Measurements from ENCODE around the gene SLC10A7. TPM values are rescaled to one million over a fixed set of nuclear protein-coding genes. Genes with fewer than 3 reads are reported as not detected.

Gene SLC10A7
- total and polyA plus RNA-seq, 2 experiments from 2014 or later, result 0.81 to 4.3 TPM

DNA sequence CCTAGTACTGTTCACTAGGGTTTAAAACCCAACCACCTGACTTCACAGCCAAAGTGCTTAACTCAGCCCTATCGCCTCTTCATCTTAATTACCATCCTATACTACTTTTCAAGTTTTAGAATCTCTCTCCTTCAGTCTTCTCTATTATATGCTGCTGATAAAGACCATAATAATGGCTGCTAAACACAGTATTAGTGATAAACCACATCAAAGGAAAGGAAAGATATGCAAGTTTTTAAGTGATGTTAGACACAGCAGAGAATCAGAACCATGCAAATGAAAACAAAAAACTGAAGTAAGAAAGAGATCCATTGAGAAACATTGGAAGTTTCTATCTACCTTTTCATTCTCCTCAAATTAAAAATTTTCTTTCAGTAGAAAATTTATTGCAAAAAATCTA, 206.6 kb downstream of the SLC10A7 start (continued):
- TF ChIP-seq NANOG (IDR thresholded peaks at IDR 0.05; ENCODE audit: borderline replicate concordance), result no peak
- TF ChIP-seq STAT1 (IDR thresholded peaks at IDR 0.05; ENCODE audit: unreplicated experiment), result no peak
- no peak for TF ChIP-seq CREB1 (CRISPR knock-in tag; IDR thresholded peaks at IDR 0.05; ENCODE audit: low read depth)

DNA sequence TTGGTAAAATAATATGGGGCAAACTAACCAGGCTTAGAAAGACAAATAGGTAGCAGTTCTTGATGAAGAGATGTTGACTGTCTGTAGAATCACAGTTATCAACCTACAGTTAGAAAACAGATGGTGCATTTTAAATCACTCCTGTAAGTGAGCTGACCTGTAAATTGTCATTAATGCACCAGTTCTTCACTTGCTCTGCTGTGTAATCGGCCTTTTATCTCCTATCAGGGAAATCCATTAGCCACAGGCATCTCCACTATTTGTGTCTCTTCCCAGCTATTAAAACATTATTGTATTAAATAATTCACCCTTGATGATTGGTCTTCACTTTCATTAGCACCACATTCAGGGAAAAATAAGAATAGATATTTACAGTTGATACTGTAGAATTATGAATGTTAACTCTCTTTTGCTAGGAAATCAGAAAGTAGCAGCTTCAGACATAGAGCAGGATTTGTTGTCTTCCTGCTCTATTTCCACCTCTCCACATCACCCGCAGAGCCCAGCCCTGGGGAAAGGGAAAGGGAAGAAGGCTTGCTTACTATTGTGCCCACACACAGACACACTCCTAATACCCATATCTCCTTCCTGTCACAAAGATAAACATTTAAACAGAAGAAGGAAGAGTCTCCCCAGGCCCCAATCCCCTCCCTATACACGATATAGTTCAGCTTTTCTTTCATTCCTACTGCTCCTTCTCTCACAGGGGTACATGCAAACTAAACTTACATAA, 210.3 kb downstream of the SLC10A7 start:
- no peak for DNase-seq (ENCODE audit: low spot score)
- no peak overlapping the region for H3K4me3 ChIP-seq
- ATAC-seq, result no peak
- no peak overlapping the region for H2AFZ ChIP-seq
- Mint-ChIP-seq H3K27me3 (ENCODE audit: insufficient read depth, low read depth, poor library complexity) (no peaks in the 10 kb centered on the region), H3K27ac (no peak overlapping the region), H3K9me3 (no peaks in the 10 kb centered on the region), H3K4me3 (no peak overlapping the region), H3K4me1 (no peaks in the 10 kb centered on the region), H3K36me3 (ENCODE audit: low read depth) (no peaks in the 10 kb centered on the region)
- H3K79me2 ChIP-seq (replicated peaks; ENCODE audit: insufficient read depth), result no peaks in the 10 kb centered on the region
- H4K20me1 ChIP-seq (replicated peaks; ENCODE audit: insufficient read depth), result no peaks in the 10 kb centered on the region; the same call in 1 of the 2 replicates
- no peaks in the 10 kb centered on the region for H3K9me2 ChIP-seq (ENCODE audit: insufficient read depth)
- H3F3A ChIP-seq (replicated peaks; ENCODE audit: low read depth), result no peaks in the 10 kb centered on the region
- no peaks in the 10 kb centered on the region for H3K27me3 ChIP-seq (ENCODE audit: insufficient read depth)
- no peak overlapping the region for H3K27ac ChIP-seq (ENCODE audit: low read depth)
- no peak overlapping the region for H3K4me2 ChIP-seq
- H3K36me3 ChIP-seq (ENCODE audit: insufficient read depth), result no peaks in the 10 kb centered on the region
- no peaks in the 10 kb centered on the region for H3K4me1 ChIP-seq (ENCODE audit: insufficient read depth)
- TF ChIP-seq POLR2AphosphoS5 (IDR thresholded peaks at IDR 0.05; ENCODE audit: low read depth) (no peak), EZH2phosphoT487 (IDR thresholded peaks at IDR 0.05; ENCODE audit: unreplicated experiment) (no peak), CREB1 (CRISPR knock-in tag; IDR thresholded peaks at IDR 0.05; ENCODE audit: low read depth) (no peak), ZNF114 (CRISPR knock-in tag; IDR thresholded peaks at IDR 0.05) (no peak), EZH2 (IDR thresholded peaks at IDR 0.05; ENCODE audit: low read depth, unreplicated experiment) (no peak), JUNB (IDR thresholded peaks at IDR 0.05; ENCODE audit: unreplicated experiment) (no peak), ZNF331 (CRISPR knock-in tag; IDR thresholded peaks at IDR 0.05; ENCODE audit: low read depth) (no peak)
- TF ChIP-seq, protein P1, sequence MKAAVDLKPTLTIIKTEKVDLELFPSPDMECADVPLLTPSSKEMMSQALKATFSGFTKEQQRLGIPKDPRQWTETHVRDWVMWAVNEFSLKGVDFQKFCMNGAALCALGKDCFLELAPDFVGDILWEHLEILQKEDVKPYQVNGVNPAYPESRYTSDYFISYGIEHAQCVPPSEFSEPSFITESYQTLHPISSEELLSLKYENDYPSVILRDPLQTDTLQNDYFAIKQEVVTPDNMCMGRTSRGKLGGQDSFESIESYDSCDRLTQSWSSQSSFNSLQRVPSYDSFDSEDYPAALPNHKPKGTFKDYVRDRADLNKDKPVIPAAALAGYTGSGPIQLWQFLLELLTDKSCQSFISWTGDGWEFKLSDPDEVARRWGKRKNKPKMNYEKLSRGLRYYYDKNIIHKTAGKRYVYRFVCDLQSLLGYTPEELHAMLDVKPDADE (IDR thresholded peaks at IDR 0.05), result no peak
- TF ChIP-seq, protein P2, sequence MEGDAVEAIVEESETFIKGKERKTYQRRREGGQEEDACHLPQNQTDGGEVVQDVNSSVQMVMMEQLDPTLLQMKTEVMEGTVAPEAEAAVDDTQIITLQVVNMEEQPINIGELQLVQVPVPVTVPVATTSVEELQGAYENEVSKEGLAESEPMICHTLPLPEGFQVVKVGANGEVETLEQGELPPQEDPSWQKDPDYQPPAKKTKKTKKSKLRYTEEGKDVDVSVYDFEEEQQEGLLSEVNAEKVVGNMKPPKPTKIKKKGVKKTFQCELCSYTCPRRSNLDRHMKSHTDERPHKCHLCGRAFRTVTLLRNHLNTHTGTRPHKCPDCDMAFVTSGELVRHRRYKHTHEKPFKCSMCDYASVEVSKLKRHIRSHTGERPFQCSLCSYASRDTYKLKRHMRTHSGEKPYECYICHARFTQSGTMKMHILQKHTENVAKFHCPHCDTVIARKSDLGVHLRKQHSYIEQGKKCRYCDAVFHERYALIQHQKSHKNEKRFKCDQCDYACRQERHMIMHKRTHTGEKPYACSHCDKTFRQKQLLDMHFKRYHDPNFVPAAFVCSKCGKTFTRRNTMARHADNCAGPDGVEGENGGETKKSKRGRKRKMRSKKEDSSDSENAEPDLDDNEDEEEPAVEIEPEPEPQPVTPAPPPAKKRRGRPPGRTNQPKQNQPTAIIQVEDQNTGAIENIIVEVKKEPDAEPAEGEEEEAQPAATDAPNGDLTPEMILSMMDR (conservative IDR thresholded peaks at IDR 0.05; ENCODE audit: low read depth in 2 of 2), result no peak
- TF ChIP-seq, protein P3, sequence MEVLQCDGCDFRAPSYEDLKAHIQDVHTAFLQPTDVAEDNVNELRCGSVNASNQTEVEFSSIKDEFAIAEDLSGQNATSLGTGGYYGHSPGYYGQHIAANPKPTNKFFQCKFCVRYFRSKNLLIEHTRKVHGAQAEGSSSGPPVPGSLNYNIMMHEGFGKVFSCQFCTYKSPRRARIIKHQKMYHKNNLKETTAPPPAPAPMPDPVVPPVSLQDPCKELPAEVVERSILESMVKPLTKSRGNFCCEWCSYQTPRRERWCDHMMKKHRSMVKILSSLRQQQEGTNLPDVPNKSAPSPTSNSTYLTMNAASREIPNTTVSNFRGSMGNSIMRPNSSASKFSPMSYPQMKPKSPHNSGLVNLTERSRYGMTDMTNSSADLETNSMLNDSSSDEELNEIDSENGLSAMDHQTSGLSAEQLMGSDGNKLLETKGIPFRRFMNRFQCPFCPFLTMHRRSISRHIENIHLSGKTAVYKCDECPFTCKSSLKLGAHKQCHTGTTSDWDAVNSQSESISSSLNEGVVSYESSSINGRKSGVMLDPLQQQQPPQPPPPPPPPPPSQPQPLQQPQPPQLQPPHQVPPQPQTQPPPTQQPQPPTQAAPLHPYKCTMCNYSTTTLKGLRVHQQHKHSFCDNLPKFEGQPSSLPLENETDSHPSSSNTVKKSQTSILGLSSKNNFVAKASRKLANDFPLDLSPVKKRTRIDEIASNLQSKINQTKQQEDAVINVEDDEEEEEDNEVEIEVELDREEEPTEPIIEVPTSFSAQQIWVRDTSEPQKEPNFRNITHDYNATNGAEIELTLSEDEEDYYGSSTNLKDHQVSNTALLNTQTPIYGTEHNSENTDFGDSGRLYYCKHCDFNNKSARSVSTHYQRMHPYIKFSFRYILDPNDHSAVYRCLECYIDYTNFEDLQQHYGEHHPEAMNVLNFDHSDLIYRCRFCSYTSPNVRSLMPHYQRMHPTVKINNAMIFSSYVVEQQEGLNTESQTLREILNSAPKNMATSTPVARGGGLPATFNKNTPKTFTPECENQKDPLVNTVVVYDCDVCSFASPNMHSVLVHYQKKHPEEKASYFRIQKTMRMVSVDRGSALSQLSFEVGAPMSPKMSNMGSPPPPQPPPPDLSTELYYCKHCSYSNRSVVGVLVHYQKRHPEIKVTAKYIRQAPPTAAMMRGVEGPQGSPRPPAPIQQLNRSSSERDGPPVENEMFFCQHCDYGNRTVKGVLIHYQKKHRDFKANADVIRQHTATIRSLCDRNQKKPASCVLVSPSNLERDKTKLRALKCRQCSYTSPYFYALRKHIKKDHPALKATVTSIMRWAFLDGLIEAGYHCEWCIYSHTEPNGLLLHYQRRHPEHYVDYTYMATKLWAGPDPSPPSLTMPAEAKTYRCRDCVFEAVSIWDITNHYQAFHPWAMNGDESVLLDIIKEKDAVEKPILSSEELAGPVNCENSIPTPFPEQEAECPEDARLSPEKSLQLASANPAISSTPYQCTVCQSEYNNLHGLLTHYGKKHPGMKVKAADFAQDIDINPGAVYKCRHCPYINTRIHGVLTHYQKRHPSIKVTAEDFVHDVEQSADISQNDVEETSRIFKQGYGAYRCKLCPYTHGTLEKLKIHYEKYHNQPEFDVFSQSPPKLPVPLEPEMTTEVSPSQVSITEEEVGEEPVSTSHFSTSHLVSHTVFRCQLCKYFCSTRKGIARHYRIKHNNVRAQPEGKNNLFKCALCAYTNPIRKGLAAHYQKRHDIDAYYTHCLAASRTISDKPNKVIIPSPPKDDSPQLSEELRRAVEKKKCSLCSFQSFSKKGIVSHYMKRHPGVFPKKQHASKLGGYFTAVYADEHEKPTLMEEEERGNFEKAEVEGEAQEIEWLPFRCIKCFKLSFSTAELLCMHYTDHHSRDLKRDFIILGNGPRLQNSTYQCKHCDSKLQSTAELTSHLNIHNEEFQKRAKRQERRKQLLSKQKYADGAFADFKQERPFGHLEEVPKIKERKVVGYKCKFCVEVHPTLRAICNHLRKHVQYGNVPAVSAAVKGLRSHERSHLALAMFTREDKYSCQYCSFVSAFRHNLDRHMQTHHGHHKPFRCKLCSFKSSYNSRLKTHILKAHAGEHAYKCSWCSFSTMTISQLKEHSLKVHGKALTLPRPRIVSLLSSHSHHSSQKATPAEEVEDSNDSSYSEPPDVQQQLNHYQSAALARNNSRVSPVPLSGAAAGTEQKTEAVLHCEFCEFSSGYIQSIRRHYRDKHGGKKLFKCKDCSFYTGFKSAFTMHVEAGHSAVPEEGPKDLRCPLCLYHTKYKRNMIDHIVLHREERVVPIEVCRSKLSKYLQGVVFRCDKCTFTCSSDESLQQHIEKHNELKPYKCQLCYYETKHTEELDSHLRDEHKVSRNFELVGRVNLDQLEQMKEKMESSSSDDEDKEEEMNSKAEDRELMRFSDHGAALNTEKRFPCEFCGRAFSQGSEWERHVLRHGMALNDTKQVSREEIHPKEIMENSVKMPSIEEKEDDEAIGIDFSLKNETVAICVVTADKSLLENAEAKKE (CRISPR knock-in tag; IDR thresholded peaks at IDR 0.05), result no peak
- TF ChIP-seq, protein P4, sequence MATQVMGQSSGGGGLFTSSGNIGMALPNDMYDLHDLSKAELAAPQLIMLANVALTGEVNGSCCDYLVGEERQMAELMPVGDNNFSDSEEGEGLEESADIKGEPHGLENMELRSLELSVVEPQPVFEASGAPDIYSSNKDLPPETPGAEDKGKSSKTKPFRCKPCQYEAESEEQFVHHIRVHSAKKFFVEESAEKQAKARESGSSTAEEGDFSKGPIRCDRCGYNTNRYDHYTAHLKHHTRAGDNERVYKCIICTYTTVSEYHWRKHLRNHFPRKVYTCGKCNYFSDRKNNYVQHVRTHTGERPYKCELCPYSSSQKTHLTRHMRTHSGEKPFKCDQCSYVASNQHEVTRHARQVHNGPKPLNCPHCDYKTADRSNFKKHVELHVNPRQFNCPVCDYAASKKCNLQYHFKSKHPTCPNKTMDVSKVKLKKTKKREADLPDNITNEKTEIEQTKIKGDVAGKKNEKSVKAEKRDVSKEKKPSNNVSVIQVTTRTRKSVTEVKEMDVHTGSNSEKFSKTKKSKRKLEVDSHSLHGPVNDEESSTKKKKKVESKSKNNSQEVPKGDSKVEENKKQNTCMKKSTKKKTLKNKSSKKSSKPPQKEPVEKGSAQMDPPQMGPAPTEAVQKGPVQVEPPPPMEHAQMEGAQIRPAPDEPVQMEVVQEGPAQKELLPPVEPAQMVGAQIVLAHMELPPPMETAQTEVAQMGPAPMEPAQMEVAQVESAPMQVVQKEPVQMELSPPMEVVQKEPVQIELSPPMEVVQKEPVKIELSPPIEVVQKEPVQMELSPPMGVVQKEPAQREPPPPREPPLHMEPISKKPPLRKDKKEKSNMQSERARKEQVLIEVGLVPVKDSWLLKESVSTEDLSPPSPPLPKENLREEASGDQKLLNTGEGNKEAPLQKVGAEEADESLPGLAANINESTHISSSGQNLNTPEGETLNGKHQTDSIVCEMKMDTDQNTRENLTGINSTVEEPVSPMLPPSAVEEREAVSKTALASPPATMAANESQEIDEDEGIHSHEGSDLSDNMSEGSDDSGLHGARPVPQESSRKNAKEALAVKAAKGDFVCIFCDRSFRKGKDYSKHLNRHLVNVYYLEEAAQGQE (IDR thresholded peaks at IDR 0.05; ENCODE audit: unreplicated experiment), result no peak

All from GM23338 (cell line).